Transverse colon (tissue), 4 donors: ENCODE measurements around the gene PSD. TPM values are rescaled to one million over a fixed set of nuclear protein-coding genes. Genes with fewer than 3 reads are reported as not detected.
A peak's percentile ranks its signal among the peaks of the same experiment; 100 is the strongest.

ENCODE experiments used
- DNase-seq: peaks from one replicate; pipeline ENCODE4 v3.0.0-alpha.2; 2019
- H3K27ac ChIP-seq, 4 donors: fragments of 200-600 bp; sonication (generic); 2 replicates each; pipeline ENCODE4 v1.5.1; 2016 to 2018; ENCODE audit warnings: inconsistent platforms in 4 of 4
- H3K27me3 ChIP-seq: fragments of 200-600 bp; sonication (generic); 2 replicates; pipeline ENCODE4 v1.5.1; 2017; ENCODE audit warnings: inconsistent platforms
- H3K36me3 ChIP-seq, 4 donors: fragments of 200-600 bp; sonication (generic); 2 replicates each; pipeline ENCODE4 v1.5.1; 2017 to 2019; ENCODE audit warnings: inconsistent platforms in 4 of 4
- H3K4me1 ChIP-seq, 4 donors: fragments of 200-600 bp; sonication (generic); 2 replicates each; pipeline ENCODE4 v1.5.1; 2017 to 2020; ENCODE audit warnings: inconsistent platforms in 4 of 4
- H3K4me3 ChIP-seq, 4 donors: fragments of 200-600 bp; sonication (generic); 1 replicate in 1 of 4; 2 replicates in 3 of 4; pipeline versions ENCODE4 v1.5.1 to v1.6.1; 2017 to 2019; ENCODE audit warnings: inconsistent platforms in 4 of 4
- H3K9me3 ChIP-seq, 2 donors: fragments of 200-600 bp; sonication (generic); 2 replicates each; pipeline ENCODE4 v1.5.1; 2017 to 2019; ENCODE audit warnings: inconsistent platforms in 2 of 2
- CTCF ChIP-seq, 5 experiments: fragments of 200-600 bp in 3 of 5; fragments of 450-650 bp in 2 of 5; sonication (generic) in 3 of 5; IDR thresholded peaks; 1 replicate in 2 of 5; 2 replicates in 3 of 5; pipeline ENCODE4 v1.5.1; 2016 to 2017; ENCODE audit warnings: antibody characterized with exemption in 5 of 5, inconsistent platforms in 3 of 5, mild to moderate bottlenecking in 2 of 5, moderate library complexity in 1 of 5
- EP300 ChIP-seq: sonication (generic); formaldehyde crosslinking; IDR thresholded peaks from one replicate; pipeline ENCODE4 v1.6.1; 2017; ENCODE audit warnings: antibody characterized with exemption, low read depth
- POLR2A ChIP-seq: fragments of 450-650 bp; IDR thresholded peaks from one replicate; pipeline ENCODE4 v1.6.1; 2016; ENCODE audit warnings: antibody characterized with exemption, mild to moderate bottlenecking, moderate library complexity
- POLR2AphosphoS5 ChIP-seq, 3 donors: sonication (generic); formaldehyde crosslinking; IDR thresholded peaks; one replicate each; pipeline ENCODE4 v1.6.1; 2016; ENCODE audit warnings: antibody characterized with exemption in 3 of 3
- WGBS, 2 donors: methylation state at CpG; one replicate each; pipeline ENCODE4 v1.1.5; 2018; ENCODE audit warnings: low coverage in 1 of 2; 5-methylcytosine and 5-hydroxymethylcytosine counted together
- in situ Hi-C, 4 donors: fragments of 200-750 bp; cut with MboI; loops; one replicate each; pipeline versions ENCODE4 v1.15.0 to v1.15.1; 2017; ENCODE audit warnings: low sequenced_read_pairs in 3 of 4, low pct_ligation_motif_present in 1 of 4, low pct_unique_long_range_greater_than_20kb in 1 of 4
- intact Hi-C: fragments of 100-400 bp; cut with DNase I; formaldehyde crosslinking; loops from one replicate; pipeline ENCODE4 v1.15.1; 2023; ENCODE audit warnings: low total_unique reads
- total RNA-seq, 4 donors: library from RNA; depleted of rRNA; stranded (reverse); fragments of >200 nt; gene quantifications; one replicate each; pipeline ENCODE4 v1.1.0, GENCODE V29; 2016

Gene PSD
- total RNA-seq, 4 donors from 2014 or later = 38.9 to 56.1 (median 49.4) TPM

GRCh38 chr10:102452672-102453340, 34.2 kb upstream of the PSD start:
- H3K27me3 ChIP-seq = no peaks in the 10 kb centered on the region
- intact Hi-C loops = no loop called here
- H3K4me1 ChIP-seq = peaks cover 4 to 16% (median 9%) of the 10 kb centered on the region in 4 donors

GRCh38 chr10:102451105-102451969, 32.8 kb upstream of the PSD start, which contains the start of gene C10orf95:
TSS of gene C10orf95 (minus strand) at chr10:102451543. CDS start at chr10:102451093, 450 bp downstream.
- Histone ChIP-seq H3K9me3 (no peaks in the 10 kb centered on the region), H3K27ac (peak within 1 kb of the TSS; percentile 88 to 93 (median 91)), H3K4me1 (peaks cover 4 to 16% (median 9%) of the 10 kb centered on the region in 4 donors), H3K27me3 (no peaks in the 10 kb centered on the region), H3K36me3 (no peaks in the 10 kb centered on the region), H3K4me3 (peak within 1 kb of the TSS; percentile 49 to 78 (median 74))
- peak; percentile 71 for DNase-seq
- no peak for TF ChIP-seq CTCF (IDR thresholded peaks at IDR 0.05)
- peak; percentile 11 to 52 (median 37) for TF ChIP-seq POLR2AphosphoS5 (IDR thresholded peaks at IDR 0.05)
- TF ChIP-seq POLR2A = peak; percentile 52
- no peak for TF ChIP-seq EP300
- in situ Hi-C loops (no loop called here), intact Hi-C loops (no loop called here)
- WGBS, 2 donors = 25% methylated on average over 24 of the region's 28 CpGs; no CpG with 5 or more reads in 1 of the 2 donors

More at GRCh38 chr10:102452672-102453340, 34.2 kb upstream of the PSD start:
- WGBS, 2 donors = 40 to 59% methylated on average over 1 to 3 of the region's 3 CpGs
- Histone ChIP-seq H3K9me3 (no peaks in the 10 kb centered on the region), H3K4me3 (no peak overlapping the region), H3K27ac (peak overlapping the region; percentile 22 to 58 (median 37)), H3K36me3 (no peaks in the 10 kb centered on the region)
- DNase-seq = peak; percentile 25
- TF ChIP-seq POLR2AphosphoS5 (IDR thresholded peaks at IDR 0.05) (no peak), EP300 (no peak), POLR2A (no peak), CTCF (IDR thresholded peaks at IDR 0.05) (no peak)
- in situ Hi-C loops = no loop called here

GRCh38 chr10:102450374-102451104, 32.0 kb upstream of the PSD start:
- peak; percentile 88 for DNase-seq
- Histone ChIP-seq H3K27me3 (no peaks in the 10 kb centered on the region), H3K4me3 (peak overlapping the region; percentile 49 to 78 (median 74)), H3K27ac (peak overlapping the region; percentile 88 to 93 (median 91)), H3K36me3 (no peaks in the 10 kb centered on the region), H3K9me3 (no peaks in the 10 kb centered on the region), H3K4me1 (peaks cover 4 to 16% (median 9%) of the 10 kb centered on the region in 4 donors)
- WGBS, 2 donors = 0% methylated on average over 53 of the region's 104 CpGs; no CpG with 5 or more reads in 1 of the 2 donors
- in situ Hi-C loops (no loop called here), intact Hi-C loops (no loop called here)
- peak; percentile 46 to 79 (median 52) for TF ChIP-seq POLR2AphosphoS5 (IDR thresholded peaks at IDR 0.05)
- no peak for TF ChIP-seq CTCF (IDR thresholded peaks at IDR 0.05)

- Histone ChIP-seq H3K4me1 (peaks cover 4 to 16% (median 9%) of the 10 kb centered on the region in 4 donors), H3K4me3 (peak overlapping the region; percentile 38 to 78 (median 74)), H3K36me3 (no peaks in the 10 kb centered on the region), H3K9me3 (no peaks in the 10 kb centered on the region), H3K27me3 (no peaks in the 10 kb centered on the region), H3K27ac (peak overlapping the region; percentile 88 to 93 (median 91))
- intact Hi-C loops (no loop called here), in situ Hi-C loops (no loop called here)
- DNase-seq = no peak
- peak; percentile 74 for TF ChIP-seq POLR2A
- TF ChIP-seq EP300 = no peak
- WGBS, 2 donors = 3% methylated on average over 11 of the region's 11 CpGs; no CpG with 5 or more reads in 1 of the 2 donors
These were observed 31.5 kb upstream of the PSD start for GRCh38 chr10:102450124-102450373.
